Nephron progenitor cell (in vitro differentiated cells): ENCODE measurements around the gene NACAD.

Experiments
- DNase-seq: peaks from one replicate; pipeline ENCODE4 v3.0.0; 2021
- H3K27ac Mint-ChIP-seq: 2 replicates; pipeline ENCODE4 v1.8.0; 2021; ENCODE audit warnings: mild to moderate bottlenecking, moderate library complexity, mixed read lengths
- H3K27me3 Mint-ChIP-seq: 2 replicates; pipeline ENCODE4 v1.8.0; 2021; ENCODE audit warnings: mild to moderate bottlenecking, low read depth, mixed read lengths; ENCODE audit not compliant: poor library complexity
- H3K36me3 Mint-ChIP-seq: 2 replicates; pipeline ENCODE4 v1.8.0; 2021; ENCODE audit warnings: low read depth, mixed read lengths
- H3K4me1 Mint-ChIP-seq: 2 replicates; pipeline ENCODE4 v1.8.0; 2021; ENCODE audit warnings: mixed read lengths
- H3K4me3 Mint-ChIP-seq: 2 replicates; pipeline ENCODE4 v1.8.0; 2021; ENCODE audit warnings: mild to moderate bottlenecking, moderate library complexity, mixed read lengths
- H3K9me3 Mint-ChIP-seq: 2 replicates; pipeline ENCODE4 v1.8.0; 2021; ENCODE audit warnings: mild to moderate bottlenecking, moderate library complexity, mixed read lengths
- CTCF ChIP-seq: fragments of 200-600 bp; sonication (generic); IDR thresholded peaks from 2 replicates; pipeline ENCODE4 v1.5.0; 2021; ENCODE audit warnings: antibody characterized with exemption

NACAD gene

GRCh38 chr7:45076946-45077345 lies 11.8 kb downstream of the NACAD start:
- no peak for DNase-seq
- no peaks in the 10 kb centered on the region for H3K9me3 Mint-ChIP-seq
- H3K27ac Mint-ChIP-seq: no peak overlapping the region
- peaks cover 4% of the 10 kb centered on the region for H3K27me3 Mint-ChIP-seq
- H3K4me1 Mint-ChIP-seq: no peaks in the 10 kb centered on the region
- peaks cover 4% of the 10 kb centered on the region for H3K36me3 Mint-ChIP-seq
- no peak overlapping the region for H3K4me3 Mint-ChIP-seq
- no peak for TF ChIP-seq CTCF

GRCh38 chr7:45075871-45076796 lies 12.6 kb downstream of the NACAD start:
- peaks cover 4% of the 10 kb centered on the region for H3K27me3 Mint-ChIP-seq
- TF ChIP-seq CTCF: no peak
- no peaks in the 10 kb centered on the region for H3K9me3 Mint-ChIP-seq
- no peak overlapping the region for H3K4me3 Mint-ChIP-seq
- no peak overlapping the region for H3K27ac Mint-ChIP-seq
- peaks cover 4% of the 10 kb centered on the region for H3K36me3 Mint-ChIP-seq
- DNase-seq: no peak
- no peaks in the 10 kb centered on the region for H3K4me1 Mint-ChIP-seq

GRCh38 chr7:45075355-45075644 lies 13.5 kb downstream of the NACAD start:
- Mint-ChIP-seq H3K4me3 (no peak overlapping the region), H3K27ac (no peak overlapping the region), H3K36me3 (peaks cover 4% of the 10 kb centered on the region), H3K27me3 (peaks cover 4% of the 10 kb centered on the region), H3K9me3 (no peaks in the 10 kb centered on the region), H3K4me1 (no peaks in the 10 kb centered on the region)
- no peak for TF ChIP-seq CTCF
- DNase-seq: no peak

- no peaks in the 10 kb centered on the region for H3K4me1 Mint-ChIP-seq
- H3K9me3 Mint-ChIP-seq: no peaks in the 10 kb centered on the region
- peaks cover 4% of the 10 kb centered on the region for H3K36me3 Mint-ChIP-seq
- no peak for TF ChIP-seq CTCF
- H3K27ac Mint-ChIP-seq: peak overlapping the region; percentile 64
- H3K27me3 Mint-ChIP-seq: no peaks in the 10 kb centered on the region
- H3K4me3 Mint-ChIP-seq: no peak overlapping the region
- DNase-seq: no peak
Measured at GRCh38 chr7:45074528-45075354, 14.0 kb downstream of the NACAD start.

GRCh38 chr7:45073786-45074527 lies 14.8 kb downstream of the NACAD start:
- TF ChIP-seq CTCF: no peak
- peak overlapping the region; percentile 64 for H3K27ac Mint-ChIP-seq

More at GRCh38 chr7:45073786-45074527, 14.8 kb downstream of the NACAD start:
- H3K4me3 Mint-ChIP-seq: no peak overlapping the region
- DNase-seq: no peak
- no peaks in the 10 kb centered on the region for H3K9me3 Mint-ChIP-seq
- H3K27me3 Mint-ChIP-seq: no peaks in the 10 kb centered on the region
- no peaks in the 10 kb centered on the region for H3K4me1 Mint-ChIP-seq
- peaks cover 4% of the 10 kb centered on the region for H3K36me3 Mint-ChIP-seq
